GM18861 (cell line): ENCODE results near the gene PPP4C.
"Not testable (repeated sequence)": the region's sequence is repeated elsewhere in the genome, so short reads cannot be mapped to it uniquely, and the experiment has no call there.

Source experiments
- ATAC-seq: cut with Tn5 transposase; IDR thresholded peaks from one replicate; pipeline ENCODE4 v1.9.1; 2021; ENCODE audit not compliant: unreplicated experiment

The PPP4C gene

DNA sequence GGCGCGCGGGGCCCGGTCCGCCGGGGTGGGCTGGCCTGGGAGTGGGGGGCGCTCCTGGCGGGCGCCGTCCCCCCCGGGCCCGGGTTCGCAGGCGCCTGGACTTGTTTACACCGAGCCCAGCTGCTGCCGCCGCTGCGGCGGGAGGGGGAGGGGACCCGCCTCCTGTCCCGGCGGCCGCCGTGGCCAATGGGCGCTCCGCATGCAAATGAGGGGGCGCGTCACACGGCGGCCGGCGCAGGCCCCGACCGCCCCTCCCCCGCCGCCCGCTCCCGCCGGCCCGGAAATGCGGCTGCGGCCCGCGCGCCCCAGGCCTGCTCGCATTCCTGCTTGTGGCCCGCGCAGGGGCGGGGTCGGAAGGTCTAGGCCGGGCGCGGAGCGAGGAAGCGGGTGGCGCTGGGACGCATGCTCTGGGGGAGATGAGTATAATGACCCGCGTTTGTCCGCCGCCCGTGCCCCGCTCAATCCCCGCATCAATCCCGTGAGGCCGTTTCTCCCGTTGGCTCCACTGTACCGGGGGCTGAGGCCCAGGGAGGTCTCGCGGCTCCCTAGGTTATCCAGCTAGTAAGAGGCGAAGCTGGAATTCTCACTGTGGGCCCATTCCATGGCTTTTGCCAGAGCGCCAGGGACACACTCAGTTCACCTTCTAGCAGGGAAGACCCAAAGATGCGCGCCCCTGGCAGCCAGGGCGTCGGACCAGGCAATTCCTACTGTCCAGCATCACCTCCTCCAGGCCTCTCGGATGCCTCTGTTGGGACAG lies 20.5 kb downstream of the PPP4C start, which contains the start of gene YPEL3:
YPEL3 (minus strand) TSS at position 109 of the 757 bp plus-strand sequence. CDS start 731 bp downstream, outside the sequence.
- peak; percentile 33 for ATAC-seq

GRCh38 chr16:30096862-30097563 lies 21.2 kb downstream of the PPP4C start:
- no peak for ATAC-seq

DNA sequence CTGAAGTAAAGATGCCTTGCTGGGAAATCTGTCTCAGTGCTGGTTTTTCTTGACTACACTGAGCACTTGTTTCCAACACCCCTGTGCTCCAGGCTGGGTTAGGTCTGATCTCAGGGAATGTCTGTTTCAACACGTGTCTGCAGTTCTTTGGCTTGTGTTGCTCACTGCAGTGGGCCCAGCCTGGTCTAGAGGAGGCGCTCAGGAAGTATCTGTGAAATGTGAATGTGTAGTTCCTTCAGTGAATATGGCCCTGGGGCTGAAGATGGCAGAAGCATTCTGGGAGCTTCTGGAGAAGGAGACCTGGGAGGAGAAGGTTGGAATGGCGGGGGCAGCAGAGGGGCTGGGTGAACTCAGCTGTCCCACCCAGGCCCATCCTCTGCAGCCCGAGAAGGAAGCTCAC lies 28.3 kb downstream of the PPP4C start:
- no peak for ATAC-seq

- no peak for ATAC-seq
Measured at GRCh38 chr16:30104492-30104891, 28.7 kb downstream of the PPP4C start.

GRCh38 chr16:30108059-30108850 lies 32.5 kb downstream of the PPP4C start:
- no peak for ATAC-seq

GRCh38 chr16:30110661-30111060 lies 34.9 kb downstream of the PPP4C start:
- no peak for ATAC-seq

DNA sequence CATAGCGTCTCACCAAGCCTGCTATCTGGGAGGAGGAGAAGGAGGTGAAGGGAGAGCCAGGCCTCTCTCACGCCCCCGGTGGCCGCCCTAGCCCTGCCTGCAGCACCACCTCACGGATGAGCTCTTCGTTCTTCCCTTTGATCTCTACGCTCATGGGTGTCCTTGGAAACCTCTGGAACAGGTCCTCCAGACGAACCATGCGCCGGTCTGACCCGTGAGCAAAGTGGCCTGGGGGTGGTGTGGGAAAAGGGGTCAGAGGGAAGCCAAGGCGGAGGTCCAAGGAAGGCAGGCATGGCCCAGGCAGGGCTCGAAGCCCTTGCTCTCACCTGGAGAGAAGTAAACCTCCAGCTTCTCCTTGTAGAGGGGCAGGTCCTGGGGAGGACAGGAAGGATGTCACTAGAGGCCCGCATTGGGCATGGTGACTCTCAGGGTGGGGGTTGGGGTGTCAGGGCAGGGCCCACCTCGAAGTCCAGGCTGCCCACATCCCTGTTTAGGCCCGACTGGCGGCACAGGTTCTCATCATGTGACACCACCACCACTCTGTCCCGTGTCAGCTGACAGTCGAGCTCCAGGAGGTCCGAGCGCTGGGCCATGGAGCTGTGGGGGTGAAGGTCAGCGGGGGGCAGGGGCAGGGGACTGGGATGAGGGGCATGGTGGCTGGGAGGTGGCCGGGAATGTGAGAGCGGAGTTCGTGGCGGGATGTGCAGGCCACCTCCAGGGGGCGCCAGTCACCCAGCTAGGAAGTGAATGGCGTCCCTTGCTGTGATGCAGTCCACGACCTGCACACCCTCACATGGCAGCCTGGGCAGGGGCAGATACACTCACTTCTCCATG lies 36.6 kb downstream of the PPP4C start:
- ATAC-seq = no peak

- no peak for ATAC-seq
Measured at GRCh38 chr16:30113031-30113710, 37.4 kb downstream of the PPP4C start, which contains the start of gene GDPD3. Gene GDPD3, minus strand, starts transcription at chr16:30113537. Its CDS starts 59 bp downstream, at chr16:30113478.

DNA sequence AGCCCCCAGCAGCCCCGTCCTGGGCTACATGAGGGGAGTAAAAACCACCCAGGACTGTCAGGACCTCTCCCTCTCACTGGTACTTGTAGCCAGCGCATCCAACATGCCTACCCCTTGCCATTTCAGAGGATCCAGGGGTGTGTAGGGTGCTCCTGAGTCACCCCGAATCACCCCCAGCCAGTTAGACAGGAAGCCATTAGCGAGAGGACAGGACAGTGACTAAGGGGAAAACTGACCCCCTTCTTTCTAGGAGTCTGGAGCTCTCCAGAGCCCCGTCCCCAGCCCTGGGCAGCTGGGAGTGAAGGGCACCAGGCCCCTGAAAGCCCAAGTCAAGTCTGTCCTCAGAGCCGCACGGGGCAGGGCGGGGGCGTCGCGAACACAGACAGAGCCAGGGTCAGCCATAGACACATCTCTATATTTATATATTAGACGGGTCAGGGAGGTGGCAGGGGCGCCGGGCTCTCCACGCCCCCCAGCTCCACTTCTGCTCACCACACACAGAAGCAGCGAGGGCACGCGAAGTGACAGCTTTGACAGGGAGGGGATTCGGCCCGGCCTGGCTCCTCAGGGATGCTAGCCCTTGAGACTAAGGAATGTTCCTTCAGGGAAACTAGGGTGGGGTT lies 38.0 kb downstream of the PPP4C start:
- ATAC-seq = no peak

DNA sequence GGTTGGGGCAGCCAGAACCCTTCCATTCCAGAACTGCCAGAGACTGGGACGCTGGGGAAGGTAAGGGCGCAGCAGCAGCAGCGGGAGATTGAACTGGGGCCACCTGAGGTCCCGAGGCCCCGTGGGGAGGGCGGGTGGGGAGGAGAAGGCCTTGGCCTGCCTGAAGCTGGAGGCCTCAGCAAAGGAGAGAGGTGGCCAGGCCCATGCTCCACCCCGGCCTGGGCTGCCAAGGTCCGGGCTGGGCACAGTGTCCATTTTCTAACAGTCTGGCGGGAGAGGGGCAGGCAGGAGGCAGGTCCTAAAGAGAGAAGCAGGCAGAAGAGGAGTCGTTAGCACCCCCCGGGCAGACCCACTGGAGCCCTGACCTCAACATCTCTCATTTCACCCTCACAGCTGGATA lies 38.6 kb downstream of the PPP4C start:
- no peak for ATAC-seq

GRCh38 chr16:30114833-30115232 lies 39.0 kb downstream of the PPP4C start:
- ATAC-seq = not testable (repeated sequence)

DNA sequence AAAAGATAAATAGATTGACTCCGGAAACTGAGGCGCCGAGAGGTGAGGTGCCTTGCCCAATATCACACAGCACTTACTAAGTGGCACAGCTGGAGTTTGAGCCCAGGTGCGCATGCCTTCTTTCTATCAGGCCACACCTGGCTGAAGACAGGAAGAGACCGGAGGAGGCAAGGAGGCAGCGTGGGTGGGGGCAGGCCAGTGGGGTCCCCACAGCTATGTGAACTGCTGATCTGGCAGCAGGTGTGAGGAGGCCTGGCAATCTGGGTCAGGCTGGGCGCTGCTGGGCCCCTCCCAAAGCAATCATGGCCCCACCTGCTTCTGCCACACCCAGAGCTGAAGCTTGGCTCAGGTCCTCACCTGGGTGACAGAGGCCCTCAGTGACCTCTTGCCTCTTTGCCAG lies 39.4 kb downstream of the PPP4C start:
- no peak for ATAC-seq

- ATAC-seq = no peak
Measured at GRCh38 chr16:30116291-30117207, 40.8 kb downstream of the PPP4C start.

DNA sequence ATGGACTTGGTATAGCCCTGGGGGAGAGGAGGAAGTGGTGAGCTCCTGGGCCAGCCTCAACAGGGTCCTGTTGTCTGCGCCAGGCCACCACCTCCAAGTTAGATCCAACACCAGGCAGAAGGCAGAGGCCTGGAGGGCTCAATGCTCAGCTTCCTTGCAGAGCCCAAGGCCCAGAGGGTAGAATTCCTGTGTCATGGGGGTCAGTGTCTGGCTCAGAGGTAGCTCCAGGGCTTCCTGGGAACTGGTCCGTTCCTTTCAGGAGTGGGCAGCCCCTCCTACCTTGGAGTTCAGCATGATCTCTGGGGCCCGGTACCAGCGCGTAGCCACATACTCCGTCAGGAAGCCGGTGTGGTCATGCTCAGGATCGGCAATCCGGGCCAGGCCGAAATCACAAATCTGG lies 42.0 kb downstream of the PPP4C start:
- ATAC-seq = no peak

- no peak for ATAC-seq
Measured at GRCh38 chr16:30119428-30119827, 43.6 kb downstream of the PPP4C start.

- no peak for ATAC-seq
Measured at GRCh38 chr16:30120340-30121105, 44.7 kb downstream of the PPP4C start.

DNA sequence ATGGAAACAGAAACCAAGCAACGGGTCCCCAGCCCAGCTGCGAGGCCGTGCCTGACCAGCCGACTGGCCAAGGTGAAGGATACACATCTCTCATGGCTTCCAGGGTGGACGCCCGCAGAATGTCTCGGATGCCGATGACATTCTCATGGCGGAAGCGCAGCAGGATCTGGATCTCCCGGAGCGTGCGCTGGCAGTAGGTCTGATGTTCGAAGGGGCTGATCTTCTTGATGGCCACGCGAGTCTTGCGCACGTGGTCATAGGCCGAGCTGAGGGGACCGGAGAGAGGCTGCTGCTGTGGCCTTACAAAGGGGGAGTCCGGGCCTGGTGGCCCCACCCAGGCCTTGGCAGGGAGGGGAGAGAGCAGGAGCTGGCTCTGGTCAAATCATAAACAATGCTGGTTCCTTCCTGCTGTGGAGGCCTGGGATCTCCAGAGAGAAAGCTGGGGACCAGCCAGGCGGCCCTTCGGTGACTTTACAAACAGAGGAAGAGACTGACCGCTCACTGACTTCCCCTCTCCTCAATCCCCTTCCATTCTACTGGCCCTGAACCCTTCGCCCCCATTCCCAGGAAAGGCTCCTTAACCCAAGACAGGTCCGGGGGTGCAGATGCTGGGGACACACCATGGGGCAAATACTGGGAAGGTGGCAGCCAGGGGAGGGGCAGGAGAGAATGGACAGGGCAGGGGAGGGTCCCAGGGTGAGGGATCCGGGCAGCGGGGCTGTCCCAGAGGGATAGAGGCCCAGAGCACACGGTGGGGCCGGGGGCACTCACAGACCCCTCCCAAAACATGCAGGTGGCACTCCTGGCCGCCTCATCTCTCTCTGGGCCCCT lies 46.2 kb downstream of the PPP4C start:
- no peak for ATAC-seq
